Measurements from ENCODE around the gene ARIH2. TPM values are rescaled to one million over a fixed set of nuclear protein-coding genes. Genes with fewer than 3 reads are reported as not detected.

ARIH2 gene
- total and polyA plus RNA-seq, 2 of the 4 experiments (the other 2 are of a cell fraction), result 62.3 to 93.7 TPM

DNA sequence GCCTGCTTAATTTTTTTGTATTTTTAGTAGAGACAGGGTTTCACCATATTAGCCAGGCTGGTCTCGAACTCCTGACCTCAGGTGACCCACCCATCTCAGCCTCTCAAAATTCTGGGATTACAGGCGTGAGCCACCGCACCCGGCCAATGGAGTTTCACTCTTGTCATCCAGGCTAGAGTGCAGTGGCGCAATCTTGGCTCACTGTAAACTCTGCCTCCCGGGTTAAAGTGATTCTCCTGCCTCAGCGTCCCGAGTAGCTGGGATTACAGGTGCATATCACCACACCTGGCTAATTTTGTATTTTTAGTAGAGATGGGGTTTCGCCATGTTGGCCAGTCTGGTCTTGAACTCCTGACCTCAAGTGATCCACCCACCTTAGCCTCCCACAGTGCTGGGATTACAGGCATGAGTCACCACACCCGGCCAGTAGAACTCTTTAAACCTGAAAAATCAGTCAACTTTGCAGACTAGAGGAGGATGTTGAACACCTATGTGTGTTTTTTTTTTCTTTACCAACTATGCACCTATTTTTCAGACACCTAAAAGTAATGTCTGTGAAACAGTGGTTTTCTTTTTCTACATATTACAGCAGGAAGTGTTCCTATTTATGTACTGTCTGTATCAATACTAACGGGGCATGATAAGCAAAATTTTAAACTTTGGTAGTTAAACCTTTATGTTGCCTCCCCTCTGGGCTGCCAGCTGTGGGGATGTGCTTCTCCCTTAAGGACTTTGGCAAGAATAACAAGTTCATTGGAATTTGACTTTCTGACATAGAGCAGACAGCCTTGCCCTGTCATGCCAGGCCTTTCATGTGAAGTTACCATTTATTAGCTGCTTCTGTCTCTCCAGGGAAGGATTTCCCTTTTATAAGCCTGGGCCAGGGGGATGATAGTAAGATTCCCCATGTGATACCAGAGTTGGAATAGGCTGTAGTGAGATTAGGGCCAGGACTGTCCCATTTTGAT, 8.1 kb downstream of the ARIH2 start:
- ChIA-PET POLR2A (ENCODE audit: unreplicated experiment) (no interaction called here), CTCF (interaction anchor here (0.6 kb wide), 1 partner anchor 24 kb away, joined by 4 read pairs; no protein-coding TSS in a partner anchor)
- intact Hi-C loops (cut with micrococcal nuclease), result no loop called here
- ATAC-seq (ENCODE audit: low read depth), result peak; percentile 75
- H3K14ac ChIP-seq (replicated peaks; ENCODE audit: low read depth, low read length), result no peak overlapping the region
- H2BK5ac ChIP-seq (ENCODE audit: low read depth, low read length, poor library complexity, severe bottlenecking), result no peak overlapping the region
- H2AK5ac ChIP-seq (ENCODE audit: low read depth, low read length), result no peak overlapping the region
- no TSS peak for BruUV-seq (replicated peaks)
- no peak overlapping the region for H3K23ac ChIP-seq (ENCODE audit: low read depth, low read length)
- H3K9ac ChIP-seq (ENCODE audit: low read depth, low read length), result no peak overlapping the region
- H2AFZ ChIP-seq (replicated peaks; ENCODE audit: low read length, poor library complexity), result no peak overlapping the region
- peaks cover 6% of the 10 kb centered on the region for H3K4me1 ChIP-seq (ENCODE audit: control insufficient read depth, insufficient read depth, low read length)
- H3K27ac ChIP-seq (ENCODE audit: insufficient read depth, low read length), result no peak overlapping the region
- H3K36me3 ChIP-seq (ENCODE audit: control insufficient read depth, insufficient read depth, low read length), result peaks cover 20% of the 10 kb centered on the region
- no peak overlapping the region for H3K56ac ChIP-seq (ENCODE audit: extremely low read depth, insufficient read depth, low read length)
- TF ChIP-seq RCOR1 (IDR thresholded peaks at IDR 0.05; ENCODE audit: insufficient replicate concordance, low read length) (no peak), CEBPB (IDR thresholded peaks at IDR 0.05; ENCODE audit: low read depth, low read length) (peak; percentile 57)
- no peaks in the 10 kb centered on the region for H3K27me3 ChIP-seq (ENCODE audit: control insufficient read depth, insufficient read depth, low read length)
- H3K79me1 ChIP-seq (ENCODE audit: low read depth in 1 of 2, low read length in 2 of 2), result peaks cover 23 to 63% of the 10 kb centered on the region in 2 experiments
- H2BK20ac ChIP-seq (ENCODE audit: low read depth, low read length), result no peak overlapping the region
- dilution Hi-C loops (cut with HindIII; ENCODE audit: low sequenced_read_pairs, unreplicated experiment), result no loop called here
- H3K4me3 ChIP-seq (ENCODE audit: insufficient read depth, low read depth, low read length), result no peak overlapping the region
- H2BK120ac ChIP-seq (ENCODE audit: low read depth, low read length), result no peak overlapping the region
- DNase-seq, result no peak
- H3K18ac ChIP-seq (ENCODE audit: low read depth, low read length), result no peak overlapping the region
- no peak overlapping the region for H2AK9ac ChIP-seq (replicated peaks; ENCODE audit: low read depth, low read length, poor library complexity)
- peaks cover 7% of the 10 kb centered on the region for H3K9me1 ChIP-seq (ENCODE audit: insufficient read depth, low read length)
- no CpG with 5 or more reads among the region's 11 CpGs for WGBS, 2 experiments (ENCODE audit: extremely low coverage in 2 of 2, insufficient read length in 1 of 2)
- in situ Hi-C loops (cut with MboI; ENCODE audit: low sequenced_read_pairs), result no loop called here
- H4K20me1 ChIP-seq (ENCODE audit: insufficient read depth, low read length), result peaks cover 58% of the 10 kb centered on the region
- no peak overlapping the region for H4K91ac ChIP-seq (ENCODE audit: insufficient read depth, low read depth, low read length)
- H3K4me2 ChIP-seq (ENCODE audit: low read depth, low read length), result no peak overlapping the region
- H3K9me3 ChIP-seq (ENCODE audit: control insufficient read depth, insufficient read depth, low read length), result no peaks in the 10 kb centered on the region
- no peak overlapping the region for H4K8ac ChIP-seq (ENCODE audit: low read depth in 2 of 2, low read length in 2 of 2)
- no peak overlapping the region for H4K5ac ChIP-seq (ENCODE audit: low read depth, low read length)
- no peak overlapping the region for H3K4ac ChIP-seq (ENCODE audit: low read depth, low read length)
- no peak overlapping the region for H2BK15ac ChIP-seq (ENCODE audit: low read depth, low read length)

Measured in IMR-90 (cell line).